Loucy (cell line): ENCODE measurements around the gene CDCA8.

ENCODE experiments used
- H2AFZ ChIP-seq: fragments of 200-600 bp; sonication (generic); 2 replicates; pipeline ENCODE4 v1.6.0; 2016; ENCODE audit warnings: antibody characterized with exemption, mild to moderate bottlenecking, low read length, moderate library complexity
- H3F3A ChIP-seq: fragments of 200-600 bp; 2 replicates; pipeline ENCODE4 v1.6.0; 2016; ENCODE audit warnings: antibody characterized with exemption, low read depth, mild to moderate bottlenecking
- H3K27me3 ChIP-seq: fragments of 200-600 bp; sonication (generic); 2 replicates; pipeline ENCODE4 v1.6.1; 2014; ENCODE audit warnings: low read length, mild to moderate bottlenecking; ENCODE audit not compliant: insufficient read depth, poor library complexity, severe bottlenecking
- H3K36me3 ChIP-seq: fragments of 200-600 bp; sonication (generic); 2 replicates; pipeline ENCODE4 v1.6.1; 2016; ENCODE audit warnings: low read length; ENCODE audit not compliant: insufficient read depth
- H3K4me1 ChIP-seq: fragments of 200-600 bp; sonication (generic); 2 replicates; pipeline ENCODE4 v1.5.1; 2014; ENCODE audit warnings: low read length, mild to moderate bottlenecking; ENCODE audit not compliant: insufficient read depth, poor library complexity, severe bottlenecking
- H3K4me2 ChIP-seq: fragments of 200-600 bp; sonication (generic); 2 replicates; pipeline ENCODE4 v1.6.0; 2014; ENCODE audit warnings: antibody characterized with exemption, low read length, low read depth, mild to moderate bottlenecking; ENCODE audit not compliant: poor library complexity, severe bottlenecking
- H3K4me3 ChIP-seq: fragments of 200-600 bp; sonication (generic); 2 replicates; pipeline ENCODE4 v1.5.1; 2014; ENCODE audit warnings: low read length, mild to moderate bottlenecking, mixed read lengths; ENCODE audit not compliant: poor library complexity, severe bottlenecking
- H3K79me2 ChIP-seq: fragments of 200-600 bp; sonication (generic); 2 replicates; pipeline ENCODE4 v1.6.1; 2014; ENCODE audit warnings: low read length; ENCODE audit not compliant: insufficient read depth
- H3K9ac ChIP-seq: fragments of 200-600 bp; sonication (generic); 2 replicates; pipeline ENCODE4 v1.6.0; 2014; ENCODE audit warnings: mild to moderate bottlenecking, low read depth, low read length, moderate library complexity; ENCODE audit not compliant: poor library complexity, severe bottlenecking
- H3K9me2 ChIP-seq: fragments of 200-600 bp; sonication (generic); replicated peaks from 2 replicates; pipeline ENCODE4 v1.6.1; 2016; ENCODE audit warnings: low read depth, low read length, mixed read lengths
- H3K9me3 ChIP-seq: fragments of 200-600 bp; sonication (generic); 2 replicates; pipeline ENCODE4 v1.6.1; 2014; ENCODE audit warnings: mild to moderate bottlenecking, antibody characterized with exemption, low read length, low read depth; ENCODE audit not compliant: insufficient read depth
- H4K20me1 ChIP-seq: fragments of 200-600 bp; sonication (generic); 2 replicates; pipeline ENCODE4 v1.6.0; 2014; ENCODE audit warnings: antibody characterized with exemption, low read length, mild to moderate bottlenecking; ENCODE audit not compliant: insufficient read depth, poor library complexity, severe bottlenecking
- EZH2phosphoT487 ChIP-seq: fragments of 200-600 bp; IDR thresholded peaks from 2 replicates; pipeline ENCODE4 v1.6.1; 2018; ENCODE audit warnings: antibody characterized with exemption, mild to moderate bottlenecking, moderate library complexity, borderline replicate concordance
- TF ChIP-seq, protein P1 (sequence below): fragments of 200-600 bp; sonication (generic); conservative IDR thresholded peaks from 2 replicates; pipeline ENCODE4 v1.5.1; 2014; ENCODE audit warnings: mild to moderate bottlenecking, antibody characterized with exemption, low read length

CDCA8 gene

DNA sequence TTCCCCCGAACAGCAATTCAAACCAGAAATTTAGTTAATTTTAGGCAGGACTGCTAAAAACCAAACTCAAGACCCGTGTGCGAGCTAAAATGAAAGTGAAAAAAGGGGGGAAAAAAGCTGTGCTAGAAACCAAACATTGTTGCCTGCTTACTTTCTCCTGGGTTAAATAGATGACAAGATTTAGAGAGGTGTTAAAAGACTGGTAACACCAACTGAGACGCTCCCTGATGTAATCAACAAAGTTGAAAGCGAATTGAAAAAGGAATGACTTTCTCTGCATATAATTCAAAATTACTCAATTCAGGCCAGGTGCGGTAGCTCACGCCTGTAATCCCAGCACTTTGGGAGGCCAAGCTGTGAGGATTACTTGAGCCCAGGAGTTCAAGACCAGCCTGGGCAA, 6.8 kb downstream of the CDCA8 start:
- Histone ChIP-seq H3K9me3 (no peaks in the 10 kb centered on the region), H3K36me3 (peaks cover 81% of the 10 kb centered on the region; the same call in 1 of the 2 replicates), H3K9ac (no peak overlapping the region), H3K9me2 (no peaks in the 10 kb centered on the region), H3K4me3 (no peak overlapping the region), H3K4me1 (peaks cover 25% of the 10 kb centered on the region), H3K4me2 (no peak overlapping the region), H3F3A (no peaks in the 10 kb centered on the region), H4K20me1 (peaks cover 20% of the 10 kb centered on the region), H3K79me2 (peaks cover 43% of the 10 kb centered on the region), H2AFZ (no peak overlapping the region), H3K27me3 (no peaks in the 10 kb centered on the region)
- TF ChIP-seq EZH2phosphoT487, result no peak
- TF ChIP-seq, protein P1, sequence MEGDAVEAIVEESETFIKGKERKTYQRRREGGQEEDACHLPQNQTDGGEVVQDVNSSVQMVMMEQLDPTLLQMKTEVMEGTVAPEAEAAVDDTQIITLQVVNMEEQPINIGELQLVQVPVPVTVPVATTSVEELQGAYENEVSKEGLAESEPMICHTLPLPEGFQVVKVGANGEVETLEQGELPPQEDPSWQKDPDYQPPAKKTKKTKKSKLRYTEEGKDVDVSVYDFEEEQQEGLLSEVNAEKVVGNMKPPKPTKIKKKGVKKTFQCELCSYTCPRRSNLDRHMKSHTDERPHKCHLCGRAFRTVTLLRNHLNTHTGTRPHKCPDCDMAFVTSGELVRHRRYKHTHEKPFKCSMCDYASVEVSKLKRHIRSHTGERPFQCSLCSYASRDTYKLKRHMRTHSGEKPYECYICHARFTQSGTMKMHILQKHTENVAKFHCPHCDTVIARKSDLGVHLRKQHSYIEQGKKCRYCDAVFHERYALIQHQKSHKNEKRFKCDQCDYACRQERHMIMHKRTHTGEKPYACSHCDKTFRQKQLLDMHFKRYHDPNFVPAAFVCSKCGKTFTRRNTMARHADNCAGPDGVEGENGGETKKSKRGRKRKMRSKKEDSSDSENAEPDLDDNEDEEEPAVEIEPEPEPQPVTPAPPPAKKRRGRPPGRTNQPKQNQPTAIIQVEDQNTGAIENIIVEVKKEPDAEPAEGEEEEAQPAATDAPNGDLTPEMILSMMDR, result no peak

DNA sequence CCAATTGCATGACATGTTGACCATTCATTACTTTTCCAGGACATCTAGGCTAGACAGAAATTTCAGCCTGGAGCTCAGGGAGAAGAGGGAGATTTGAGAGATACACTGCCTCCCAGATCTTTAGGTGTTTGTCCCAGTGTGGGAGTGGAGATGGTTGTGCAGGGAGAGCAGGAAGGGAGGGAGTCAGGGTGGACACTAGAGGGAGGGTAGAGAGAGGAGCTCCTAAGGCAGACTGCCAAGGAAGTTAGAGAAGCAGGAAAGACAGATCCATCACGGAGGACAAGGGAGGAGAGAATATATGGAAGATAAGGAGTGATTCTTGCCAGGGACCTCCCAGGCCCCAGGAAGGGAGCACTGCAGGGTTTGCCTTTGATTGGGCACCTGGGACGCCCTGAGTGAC, 8.7 kb downstream of the CDCA8 start:
- no peak overlapping the region for H2AFZ ChIP-seq
- H3K9me3 ChIP-seq, result no peaks in the 10 kb centered on the region
- no peak overlapping the region for H3K4me3 ChIP-seq
- no peak overlapping the region for H3K4me2 ChIP-seq
- H3K79me2 ChIP-seq, result peaks cover 25% of the 10 kb centered on the region
- no peak for TF ChIP-seq EZH2phosphoT487
- TF ChIP-seq, protein P1, result no peak
- no peaks in the 10 kb centered on the region for H3K27me3 ChIP-seq
- peaks cover 10% of the 10 kb centered on the region for H4K20me1 ChIP-seq
- peaks cover 17% of the 10 kb centered on the region for H3K4me1 ChIP-seq
- no peaks in the 10 kb centered on the region for H3F3A ChIP-seq
- no peak overlapping the region for H3K9ac ChIP-seq
- peaks cover 91% of the 10 kb centered on the region; the same call in 1 of the 2 replicates for H3K36me3 ChIP-seq
- H3K9me2 ChIP-seq, result no peaks in the 10 kb centered on the region

DNA sequence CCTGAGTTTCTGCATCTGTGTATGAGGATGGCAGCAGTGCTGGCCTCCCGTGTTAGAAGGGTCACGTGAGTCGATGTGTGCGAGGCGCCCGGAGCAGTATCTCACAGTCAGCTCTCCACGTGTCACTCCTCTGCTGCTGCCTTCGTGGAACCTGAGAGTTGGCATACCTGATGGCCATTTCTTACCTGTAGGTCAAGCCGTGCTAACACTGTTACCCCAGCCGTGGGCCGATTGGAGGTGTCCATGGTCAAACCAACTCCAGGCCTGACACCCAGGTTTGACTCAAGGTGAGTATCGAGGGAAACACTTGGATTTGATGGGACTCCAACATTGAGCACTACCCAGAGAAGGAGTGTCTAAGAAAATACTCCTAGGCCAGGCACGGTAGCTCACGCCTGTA, 10.7 kb downstream of the CDCA8 start:
- peaks cover 5% of the 10 kb centered on the region; the same call in 1 of the 2 replicates for H3K79me2 ChIP-seq
- H3K4me3 ChIP-seq, result no peak overlapping the region
- no peak for TF ChIP-seq EZH2phosphoT487
- TF ChIP-seq, protein P1, result no peak
- peaks cover 6% of the 10 kb centered on the region for H4K20me1 ChIP-seq
- peaks cover 90% of the 10 kb centered on the region; the same call in 1 of the 2 replicates for H3K36me3 ChIP-seq
- H3K9ac ChIP-seq, result no peak overlapping the region
- peaks cover 5% of the 10 kb centered on the region for H3K4me1 ChIP-seq
- no peak overlapping the region for H2AFZ ChIP-seq
- no peaks in the 10 kb centered on the region for H3F3A ChIP-seq
- no peaks in the 10 kb centered on the region for H3K9me3 ChIP-seq
- no peaks in the 10 kb centered on the region for H3K9me2 ChIP-seq
- H3K4me2 ChIP-seq, result no peak overlapping the region
- H3K27me3 ChIP-seq, result no peaks in the 10 kb centered on the region
